HCT116 (cell line): ENCODE measurements around the gene HAND1. TPM values are rescaled to one million over a fixed set of nuclear protein-coding genes. Genes with fewer than 3 reads are reported as not detected.

ENCODE experiments used
- ATAC-seq: fragments of 200-7000 bp; cut with Tn5 transposase; 2 replicates; pipeline ENCODE4 v1.9.1; 2020; ENCODE audit warnings: mild to moderate bottlenecking, moderate library complexity
- BruUV-seq: library from RNA; stranded (reverse); fragments of 400-500 nt; replicated peaks from 2 replicates; lab custom pipeline; 2021; lab: Mats Ljungman, UMichigan
- CTCF ChIA-PET: fragments of 300-600 bp; sonication (Branson Sonifier 250); formaldehyde crosslinking; loops from one replicate; lab custom pipeline; 2021; ENCODE audit warnings: antibody characterized with exemption; lab: Charles Lee
- POLR2A ChIA-PET: fragments of 300-600, 350-600 bp; sonication (Branson Sonifier 250); formaldehyde crosslinking; loops from one replicate; lab custom pipeline; 2021; ENCODE audit warnings: antibody characterized with exemption; lab: Charles Lee
- RAD21 ChIA-PET, 2 experiments: fragments of 300-600 bp; sonication (Branson Sonifier 250); formaldehyde crosslinking; loops; one replicate each; lab custom pipeline; 2023; ENCODE audit warnings: low total read pairs in 2 of 2; ENCODE audit not compliant: uncharacterized antibody in 2 of 2, unreplicated experiment in 2 of 2, low non-redundant PET in 1 of 2; lab: Charles Lee
- DNase-seq: peaks from one replicate; pipeline ENCODE4 v3.0.0-alpha.2; 2010; ENCODE audit warnings: low read depth, low spot score
- H2AFZ ChIP-seq: fragments of 200-600 bp; shearing (Covaris generic), sonication (generic); 2 replicates; pipeline ENCODE4 v1.6.1; 2017; ENCODE audit warnings: low read depth, mixed run types, mixed read lengths, antibody characterized with exemption, low read length; ENCODE audit not compliant: poor library complexity, severe bottlenecking
- H3K27ac ChIP-seq: 2 replicates; pipeline ENCODE4 v1.5.1; 2012; ENCODE audit warnings: low read depth, low read length
- H3K27me3 ChIP-seq: fragments of 200-600 bp; sonication (generic); 2 replicates; pipeline ENCODE4 v1.6.1; 2016; ENCODE audit warnings: mixed run types, low read length, mixed read lengths; ENCODE audit not compliant: insufficient read depth
- H3K36me3 ChIP-seq, 2 experiments: fragments of 200-500 bp in 1 of 2; fragments of 200-600 bp in 1 of 2; sonication (Bioruptor generic) in 1 of 2; sonication (generic) in 1 of 2; 2 replicates each; pipeline versions ENCODE4 v1.5.1 to v1.6.1; 2014 to 2016; ENCODE audit warnings: low read length in 2 of 2, inconsistent platforms in 1 of 2, mixed read lengths in 1 of 2, mixed run types in 1 of 2; ENCODE audit not compliant: insufficient read depth in 2 of 2, control insufficient read depth in 1 of 2
- H3K4me1 ChIP-seq, 2 experiments: fragments of 200-600 bp in 1 of 2; sonication (generic) in 1 of 2; 2 replicates each; pipeline versions ENCODE4 v1.5.1 to v1.6.1; 2012 to 2017; ENCODE audit warnings: low read length in 2 of 2, inconsistent platforms in 1 of 2, mild to moderate bottlenecking in 1 of 2, mixed read lengths in 1 of 2, mixed run types in 1 of 2, moderate library complexity in 1 of 2; ENCODE audit not compliant: insufficient read depth in 2 of 2, control insufficient read depth in 1 of 2
- H3K4me2 ChIP-seq: fragments of 200-600 bp; sonication (generic); 2 replicates; pipeline ENCODE4 v1.6.1; 2017; ENCODE audit warnings: mixed run types, low read length, mixed read lengths
- H3K4me3 ChIP-seq, 2 experiments: fragments of 200-600 bp in 1 of 2; sonication (generic) in 1 of 2; replicated peaks in 1 of 2; 2 replicates each; pipeline ENCODE4 v1.5.1; 2011 to 2016; ENCODE audit warnings: low read length in 2 of 2, control low read depth in 1 of 2, low read depth in 1 of 2, mild to moderate bottlenecking in 1 of 2, mixed read lengths in 1 of 2, mixed run types in 1 of 2
- H3K79me2 ChIP-seq: fragments of 200-600 bp; sonication (generic); 2 replicates; pipeline ENCODE4 v1.6.1; 2017; ENCODE audit warnings: mild to moderate bottlenecking, mixed run types, low read length, moderate library complexity, mixed read lengths; ENCODE audit not compliant: insufficient read depth
- H3K9ac ChIP-seq: fragments of 200-600 bp; sonication (generic); 2 replicates; pipeline ENCODE4 v1.6.1; 2016; ENCODE audit warnings: low read length, mixed read lengths
- H3K9me2 ChIP-seq: fragments of 200-600 bp; sonication (generic), shearing (Covaris generic); 2 replicates; pipeline ENCODE4 v1.6.1; 2017; ENCODE audit warnings: mixed run types, mild to moderate bottlenecking, moderate library complexity; ENCODE audit not compliant: insufficient read depth
- H3K9me3 ChIP-seq, 2 experiments: fragments of 200-500 bp in 1 of 2; fragments of 200-600 bp in 1 of 2; sonication (Bioruptor generic) in 1 of 2; sonication (generic) in 1 of 2; 2 replicates each; pipeline ENCODE4 v1.6.1; 2014 to 2017; ENCODE audit warnings: low read length in 2 of 2, mixed read lengths in 2 of 2, inconsistent platforms in 1 of 2, low read depth in 1 of 2, mild to moderate bottlenecking in 1 of 2, mixed run types in 1 of 2, moderate library complexity in 1 of 2; ENCODE audit not compliant: control insufficient read depth in 1 of 2, insufficient read depth in 1 of 2
- H4K20me1 ChIP-seq: fragments of 200-600 bp; sonication (generic), shearing (Covaris generic); 2 replicates; pipeline ENCODE4 v1.6.1; 2017; ENCODE audit warnings: mixed run types, mild to moderate bottlenecking, moderate library complexity; ENCODE audit not compliant: insufficient read depth
- EZH2 ChIP-seq: fragments of 200-600 bp; sonication (generic); IDR thresholded peaks from 2 replicates; pipeline ENCODE4 v1.6.1; 2017; ENCODE audit warnings: antibody characterized with exemption, mixed run types
- JUND ChIP-seq: IDR thresholded peaks from 2 replicates; pipeline ENCODE4 v1.6.1; 2012
- POLR2A ChIP-seq: IDR thresholded peaks from 2 replicates; pipeline ENCODE4 v1.7.0; 2011; ENCODE audit warnings: borderline replicate concordance; ENCODE audit not compliant: insufficient read depth, insufficient read length; ENCODE audit errors: extremely low read depth
- YY1 ChIP-seq: IDR thresholded peaks from 2 replicates; pipeline ENCODE4 v1.6.1; 2011; ENCODE audit warnings: low read length, low read depth, moderate library complexity, mild to moderate bottlenecking; ENCODE audit not compliant: insufficient replicate concordance; ENCODE audit errors: extremely low read depth
- ZNF274 ChIP-seq: fragments of 200-500 bp; sonication (Bioruptor generic); IDR thresholded peaks from 2 replicates; pipeline ENCODE4 v1.6.1; 2014; ENCODE audit warnings: mild to moderate bottlenecking, low read depth, low read length, inconsistent platforms
- intact Hi-C: fragments of 100-400 bp; cut with micrococcal nuclease; formaldehyde crosslinking; loops from 2 replicates; pipeline ENCODE4 v1.10.0; 2022
- total RNA-seq: library from RNA; stranded (reverse); gene quantifications from one replicate; pipeline ENCODE4 v1.2.1, GENCODE V29; 2021; ENCODE audit not compliant: unreplicated experiment
- TF ChIP-seq, protein P1 (sequence below): IDR thresholded peaks from 2 replicates; pipeline ENCODE4 v1.6.1; 2012
- TF ChIP-seq, protein P2 (sequence below): IDR thresholded peaks from 2 replicates; pipeline ENCODE4 v1.6.1; 2012
- TF ChIP-seq, protein P3 (sequence below): IDR thresholded peaks from 2 replicates; pipeline ENCODE4 v1.6.1; 2011; ENCODE audit warnings: mild to moderate bottlenecking, low read length, moderate library complexity; ENCODE audit not compliant: insufficient replicate concordance; ENCODE audit errors: extremely low read depth

Gene HAND1
- total RNA-seq, 1 experiment from 2014 or later: not detected

DNA sequence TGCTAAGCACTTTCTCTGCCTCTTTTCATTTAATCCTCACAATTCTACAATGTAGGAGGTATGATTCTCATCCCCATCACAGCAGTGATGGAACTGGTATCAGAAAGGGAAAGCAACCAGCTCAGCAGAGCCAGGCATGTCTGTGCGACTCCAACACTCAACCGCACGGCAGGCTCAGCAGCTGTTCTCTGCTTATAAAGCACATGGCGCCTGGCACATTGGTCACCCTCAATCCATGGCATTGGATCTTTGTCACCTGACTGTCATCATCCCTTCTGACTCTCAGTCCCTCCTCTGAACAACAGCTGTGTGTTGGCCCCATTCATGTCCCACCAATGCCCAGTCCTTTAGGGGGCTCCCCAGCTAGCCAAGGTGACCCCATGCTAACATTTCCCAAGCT, 45.1 kb upstream of the HAND1 start:
- Histone ChIP-seq H3K9me3 (no peaks in the 10 kb centered on the region), H3K9ac (no peak overlapping the region), H3K4me2 (no peak overlapping the region), H3K36me3 (no peaks in the 10 kb centered on the region), H3K9me2 (no peaks in the 10 kb centered on the region)
- no TSS peak for BruUV-seq
- ChIA-PET RAD21 (no interaction called here), POLR2A (no interaction called here), CTCF (no interaction called here)
- DNase-seq: no peak
- intact Hi-C loops: no loop called here
- TF ChIP-seq YY1 (no peak), JUND (no peak), EZH2 (no peak)
- TF ChIP-seq, all 23 proteins: peak for 0
- Histone ChIP-seq H3K27me3 (no peaks in the 10 kb centered on the region), H3K27ac (no peak overlapping the region), H2AFZ (no peak overlapping the region), H3K4me3 (no peak overlapping the region), H3K4me1 (peaks cover 5 to 21% of the 10 kb centered on the region in 2 experiments; a peak in 3 of 4 replicates), H3K79me2 (no peaks in the 10 kb centered on the region), H4K20me1 (no peaks in the 10 kb centered on the region)
- no peak for ATAC-seq

DNA sequence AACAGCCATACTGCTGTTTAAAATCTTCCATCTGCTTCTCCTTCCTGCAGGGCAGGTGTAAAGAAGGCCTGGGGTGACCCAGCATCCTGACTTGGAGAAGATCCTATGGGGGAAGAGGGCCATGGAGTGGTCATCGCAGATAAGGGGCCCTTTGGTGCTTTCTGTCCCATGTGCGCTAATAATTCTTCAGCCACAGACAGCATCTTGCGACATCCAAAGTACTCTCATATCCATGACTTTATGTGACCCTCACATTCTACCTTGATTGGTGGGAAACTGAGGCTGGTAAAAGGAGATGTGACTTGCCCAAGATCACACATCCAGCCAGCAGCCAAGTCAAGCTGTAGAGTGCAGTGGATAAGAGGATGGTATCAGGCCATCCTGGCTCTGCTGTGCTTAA, 44.3 kb upstream of the HAND1 start:
- no peak overlapping the region for H3K27ac ChIP-seq
- TF ChIP-seq POLR2A: no peak
- no peak for TF ChIP-seq ZNF274
- TF ChIP-seq, protein P1, sequence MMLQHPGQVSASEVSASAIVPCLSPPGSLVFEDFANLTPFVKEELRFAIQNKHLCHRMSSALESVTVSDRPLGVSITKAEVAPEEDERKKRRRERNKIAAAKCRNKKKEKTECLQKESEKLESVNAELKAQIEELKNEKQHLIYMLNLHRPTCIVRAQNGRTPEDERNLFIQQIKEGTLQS: no peak
- no peak for TF ChIP-seq JUND
- TF ChIP-seq, protein P2, sequence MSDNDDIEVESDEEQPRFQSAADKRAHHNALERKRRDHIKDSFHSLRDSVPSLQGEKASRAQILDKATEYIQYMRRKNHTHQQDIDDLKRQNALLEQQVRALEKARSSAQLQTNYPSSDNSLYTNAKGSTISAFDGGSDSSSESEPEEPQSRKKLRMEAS: no peak
- TF ChIP-seq, protein P3, sequence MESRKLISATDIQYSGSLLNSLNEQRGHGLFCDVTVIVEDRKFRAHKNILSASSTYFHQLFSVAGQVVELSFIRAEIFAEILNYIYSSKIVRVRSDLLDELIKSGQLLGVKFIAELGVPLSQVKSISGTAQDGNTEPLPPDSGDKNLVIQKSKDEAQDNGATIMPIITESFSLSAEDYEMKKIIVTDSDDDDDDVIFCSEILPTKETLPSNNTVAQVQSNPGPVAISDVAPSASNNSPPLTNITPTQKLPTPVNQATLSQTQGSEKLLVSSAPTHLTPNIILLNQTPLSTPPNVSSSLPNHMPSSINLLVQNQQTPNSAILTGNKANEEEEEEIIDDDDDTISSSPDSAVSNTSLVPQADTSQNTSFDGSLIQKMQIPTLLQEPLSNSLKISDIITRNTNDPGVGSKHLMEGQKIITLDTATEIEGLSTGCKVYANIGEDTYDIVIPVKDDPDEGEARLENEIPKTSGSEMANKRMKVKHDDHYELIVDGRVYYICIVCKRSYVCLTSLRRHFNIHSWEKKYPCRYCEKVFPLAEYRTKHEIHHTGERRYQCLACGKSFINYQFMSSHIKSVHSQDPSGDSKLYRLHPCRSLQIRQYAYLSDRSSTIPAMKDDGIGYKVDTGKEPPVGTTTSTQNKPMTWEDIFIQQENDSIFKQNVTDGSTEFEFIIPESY: no peak
- no peak for ATAC-seq
- CTCF ChIA-PET: no interaction called here
- DNase-seq: no peak
- H3K9ac ChIP-seq: no peak overlapping the region
- H3K4me2 ChIP-seq: no peak overlapping the region
- H3K79me2 ChIP-seq: no peaks in the 10 kb centered on the region
- no peaks in the 10 kb centered on the region for H3K9me2 ChIP-seq
- H3K9me3 ChIP-seq: no peaks in the 10 kb centered on the region
- H3K4me1 ChIP-seq: peaks cover 5 to 21% of the 10 kb centered on the region in 2 experiments; a peak in 3 of 4 replicates
- H3K27me3 ChIP-seq: no peaks in the 10 kb centered on the region
- H2AFZ ChIP-seq: no peak overlapping the region
- no peak overlapping the region for H3K4me3 ChIP-seq
- RAD21 ChIA-PET: no interaction called here
- no peaks in the 10 kb centered on the region for H4K20me1 ChIP-seq
- BruUV-seq: no TSS peak
- no peaks in the 10 kb centered on the region for H3K36me3 ChIP-seq
- POLR2A ChIA-PET: interaction anchor here (1.3 kb wide), 1 partner anchor 11 kb away, joined by 3 read pairs; no protein-coding TSS in a partner anchor
- intact Hi-C loops: no loop called here
